Suppressor macrophage treated with lipopolysaccharide for 4 hours (primary cell): Measurements from ENCODE around the gene MYOF.
"Not testable (repeated sequence)": the region's sequence is repeated elsewhere in the genome, so short reads cannot be mapped to it uniquely, and the experiment has no call there.

Source experiments
- DNase-seq: peaks from one replicate; pipeline ENCODE4 v3.0.0-alpha.2; 2020

The MYOF gene

DNA sequence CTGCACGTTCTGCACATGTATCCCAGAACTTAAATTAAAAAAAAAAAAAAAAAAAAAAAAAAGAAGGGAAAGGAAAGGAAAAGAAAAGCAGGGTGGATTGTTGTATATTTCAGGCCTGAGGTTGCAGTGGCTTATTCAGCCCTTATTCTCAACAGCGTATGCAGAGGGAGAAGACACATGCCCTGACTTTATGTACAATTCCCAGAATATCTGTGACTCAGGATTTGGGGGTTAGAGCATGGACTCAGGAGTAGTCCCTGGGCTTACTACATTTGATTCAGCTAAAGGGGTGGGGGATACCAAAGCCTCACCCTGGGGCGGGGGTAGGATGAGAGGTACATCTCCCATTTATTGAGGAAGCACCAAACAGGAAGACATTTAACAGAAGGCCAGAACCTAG is 137.4 kb downstream of the MYOF start:
- no peak for DNase-seq

DNA sequence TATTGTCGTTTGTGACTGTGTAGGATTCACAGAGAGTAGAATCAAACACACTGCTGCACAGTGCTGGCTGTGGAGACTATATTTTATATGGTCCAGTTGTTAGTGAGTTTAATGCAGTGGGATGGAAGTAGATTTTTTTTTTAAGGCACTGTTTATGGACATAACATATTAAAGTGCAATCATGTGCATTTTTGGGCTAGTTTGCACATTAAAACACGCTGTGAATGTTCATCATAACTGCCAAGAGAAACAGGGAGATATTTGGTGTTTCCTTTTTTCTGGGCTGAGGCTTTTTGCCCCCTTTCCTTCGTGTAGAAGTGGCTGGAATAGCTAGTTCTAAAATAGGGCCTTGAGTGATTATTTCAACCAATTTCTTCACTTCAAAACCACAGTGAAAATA is 139.2 kb downstream of the MYOF start:
- DNase-seq: no peak

DNA sequence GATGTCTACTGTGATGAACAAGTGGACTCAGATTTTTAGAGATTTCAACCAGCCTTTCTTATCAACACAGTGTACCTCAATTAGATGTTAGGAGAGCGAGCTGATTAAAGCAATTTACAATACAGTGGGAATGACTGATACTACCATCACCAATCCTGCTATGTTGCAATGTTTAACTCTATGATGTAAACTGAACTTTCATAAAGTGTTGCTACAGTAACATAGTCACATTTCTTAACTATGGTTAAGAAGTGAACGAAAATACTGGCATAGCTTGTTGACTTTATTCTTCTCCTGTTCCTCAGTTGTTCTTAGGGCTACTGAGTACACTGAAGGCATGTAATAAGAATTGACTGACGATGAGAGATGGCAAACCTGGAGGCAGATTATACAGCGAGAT is 139.8 kb downstream of the MYOF start:
- DNase-seq: peak; percentile 20

DNA sequence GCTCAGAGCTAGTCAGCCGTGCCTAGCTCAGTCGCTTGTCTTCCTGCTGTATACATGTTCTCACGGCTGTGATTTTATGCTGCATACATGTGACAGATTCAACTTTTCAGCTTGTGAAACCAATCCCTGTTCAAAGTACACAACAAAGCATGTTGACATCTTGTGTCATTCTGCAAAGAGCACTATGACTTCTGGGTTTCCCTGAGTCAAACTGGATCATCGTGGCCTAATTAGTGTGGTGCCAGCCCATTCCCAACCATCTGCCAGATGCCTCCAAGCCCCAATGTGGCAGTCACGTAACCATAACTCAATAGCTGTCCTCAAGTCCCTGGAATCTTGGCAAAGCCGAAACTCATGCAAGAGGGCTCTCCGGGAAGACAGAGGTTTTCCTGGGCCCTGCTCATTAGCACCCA is 144.8 kb downstream of the MYOF start:
- no peak for DNase-seq

DNA sequence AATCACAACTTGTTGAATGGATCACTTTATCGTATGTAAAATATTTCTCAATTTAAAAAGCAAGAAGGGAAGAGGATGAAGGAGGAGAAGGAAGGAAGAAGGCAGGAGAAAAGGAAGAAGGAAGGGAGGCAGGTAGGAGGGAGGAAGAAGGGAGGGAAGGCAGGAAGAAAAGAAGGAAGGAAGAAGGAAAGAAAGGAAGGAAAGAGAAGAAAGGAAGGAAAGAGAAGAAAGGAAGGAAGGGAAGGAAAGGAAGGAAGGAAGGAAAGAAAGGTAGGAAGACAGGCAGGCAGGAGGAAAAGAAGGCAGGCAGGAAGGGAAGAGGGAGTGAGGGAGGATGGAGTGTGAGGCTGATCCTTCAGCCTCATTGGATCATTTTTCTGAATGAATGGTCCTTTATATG is 145.5 kb downstream of the MYOF start:
- no peak for DNase-seq

DNA sequence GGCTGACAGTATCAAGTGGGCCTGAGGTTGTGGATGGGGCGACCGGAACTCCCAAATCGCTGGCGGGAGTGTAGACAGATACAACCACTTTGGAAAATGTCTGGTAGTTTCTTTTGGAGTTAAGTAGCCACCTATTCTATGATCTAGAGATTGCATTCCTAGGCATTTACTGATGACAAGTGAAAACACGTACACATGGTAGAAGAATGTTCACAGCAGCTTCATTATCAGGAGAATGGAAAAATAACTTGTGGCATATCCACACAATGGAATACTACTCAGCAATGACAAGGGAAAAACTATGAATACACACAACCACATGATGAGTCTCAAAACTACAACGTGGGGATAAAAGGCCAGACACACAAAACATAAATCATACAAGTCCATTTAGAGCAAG is 146.0 kb downstream of the MYOF start:
- no peak for DNase-seq

DNA sequence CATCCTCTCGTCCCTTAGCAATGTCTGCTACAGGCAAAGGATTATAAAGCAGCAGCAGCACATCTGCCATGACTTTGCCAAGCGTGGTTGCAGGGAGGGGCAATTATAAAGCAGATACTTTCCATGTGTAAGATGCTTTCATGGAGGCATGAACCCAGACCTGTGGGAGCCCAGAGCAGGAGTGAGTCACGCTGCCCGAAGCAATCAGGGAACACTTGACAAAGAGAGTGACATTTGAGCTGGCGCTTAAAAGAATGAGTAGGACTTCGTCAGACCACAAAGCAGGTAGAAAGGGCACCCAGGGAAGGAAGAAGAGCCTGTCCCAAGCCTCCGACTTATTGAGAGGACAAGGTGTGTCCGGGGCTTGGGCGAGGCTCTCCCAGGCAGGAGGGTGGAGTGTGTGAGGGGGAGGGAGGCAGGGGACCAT is 147.2 kb downstream of the MYOF start:
- no peak for DNase-seq

DNA sequence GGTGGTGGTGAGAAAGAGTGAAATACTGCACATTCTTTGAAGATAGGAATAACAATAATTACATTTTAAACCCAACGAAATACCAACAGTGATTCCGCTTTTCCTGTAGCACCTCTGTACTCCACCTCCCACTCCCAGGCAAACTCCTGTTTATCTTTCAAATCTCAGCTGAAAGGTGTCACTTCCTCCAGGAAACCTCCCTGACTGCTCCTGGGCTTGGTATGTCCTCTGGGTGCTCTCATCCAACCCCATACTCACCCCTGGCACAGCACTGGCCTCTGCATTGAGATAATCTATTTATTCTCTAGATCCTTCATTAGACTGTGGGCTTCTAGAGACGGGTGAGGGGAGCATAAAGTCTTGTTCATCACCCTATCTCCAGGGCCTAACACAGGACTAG is 148.0 kb downstream of the MYOF start:
- DNase-seq: no peak

DNA sequence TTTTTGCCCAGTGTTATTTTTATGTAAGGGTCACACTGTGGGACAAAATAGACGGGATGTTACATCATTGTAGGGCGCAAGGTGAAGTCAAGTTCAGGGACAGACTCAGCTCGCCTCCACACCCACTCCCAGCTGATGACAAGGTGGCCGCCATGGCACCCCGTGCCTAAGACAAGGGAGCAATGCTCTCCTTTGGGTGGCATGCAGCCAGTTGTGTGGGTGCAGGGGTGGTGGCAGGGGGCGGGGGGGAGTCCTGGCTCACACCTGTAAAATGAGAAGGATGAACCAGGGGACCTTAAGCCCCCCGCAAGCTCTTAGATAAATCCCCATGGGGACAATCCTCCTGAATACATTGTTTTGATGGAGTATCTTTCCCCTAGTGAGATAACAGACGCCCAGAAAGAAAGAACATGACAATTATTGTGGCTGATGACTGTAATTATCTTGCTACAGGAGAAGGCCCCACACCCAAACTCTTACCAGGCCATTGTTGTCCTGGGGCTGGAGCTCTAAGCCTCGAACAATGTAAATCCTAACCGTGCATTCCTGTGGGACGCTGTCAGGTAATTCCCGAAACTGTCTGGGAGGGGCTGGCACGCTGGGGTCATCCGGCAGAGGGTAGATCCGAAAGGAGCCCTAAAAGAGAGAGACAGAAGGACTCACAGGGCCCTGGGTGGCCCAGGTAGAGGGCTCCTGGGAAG is 148.7 kb downstream of the MYOF start:
- no peak for DNase-seq

DNA sequence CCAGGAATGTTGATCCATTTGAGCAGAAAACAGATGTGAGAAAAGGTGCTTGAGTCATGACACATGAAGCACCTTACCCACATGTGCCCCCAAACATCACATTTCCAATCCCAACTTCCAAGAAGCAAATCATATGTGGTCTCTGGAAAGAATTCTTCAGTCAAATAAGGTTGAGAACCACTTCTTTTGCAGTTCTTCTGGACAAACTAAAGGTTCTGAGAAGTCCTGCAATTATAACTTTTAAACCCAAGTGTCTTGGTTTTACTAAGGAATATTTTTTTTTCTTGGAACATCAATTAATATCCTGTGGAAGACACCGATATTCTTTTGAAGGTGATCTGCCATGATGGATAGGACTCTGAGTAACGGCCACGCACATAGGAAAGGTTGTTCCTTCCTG is 151.3 kb downstream of the MYOF start:
- no peak for DNase-seq

DNA sequence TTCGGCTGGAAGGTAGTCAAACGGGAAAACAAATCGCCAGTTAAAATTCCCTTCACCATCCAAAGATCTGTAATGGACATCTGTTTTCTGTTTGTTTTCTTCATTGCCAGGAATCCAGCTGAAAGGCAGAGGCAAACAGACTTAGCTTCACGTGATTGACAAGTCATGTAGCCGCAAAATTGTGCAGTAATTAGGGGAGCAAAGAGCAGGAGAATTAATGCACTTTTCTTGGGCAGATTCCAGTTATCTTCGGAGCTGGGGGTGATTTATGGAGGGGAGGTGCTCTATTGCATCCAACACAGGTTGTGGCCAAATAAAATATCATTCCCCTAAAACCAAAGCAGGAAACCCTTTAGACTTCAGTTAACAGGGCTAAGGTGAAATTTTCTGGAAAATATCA is 162.2 kb downstream of the MYOF start:
- no peak for DNase-seq

DNA sequence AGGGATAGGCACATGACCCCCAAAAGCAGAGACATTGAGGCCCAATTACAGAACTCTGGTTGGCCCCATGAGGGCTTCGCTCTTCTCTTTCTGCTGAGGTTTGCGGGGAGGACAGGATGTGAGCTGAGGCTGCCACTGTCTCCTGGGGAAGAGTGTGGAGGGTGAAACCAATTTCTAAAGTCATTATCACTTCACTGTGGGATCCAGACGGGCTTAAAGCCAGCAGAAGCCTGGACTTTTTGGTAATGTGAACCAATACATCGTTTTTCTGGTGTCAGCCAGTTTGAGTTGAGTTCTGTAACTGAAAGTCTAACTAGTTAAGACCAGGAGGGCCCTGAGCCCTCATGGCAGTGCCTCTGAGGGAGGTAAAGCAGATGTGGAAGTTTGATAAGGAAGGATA is 163.0 kb downstream of the MYOF start:
- DNase-seq: no peak

DNA sequence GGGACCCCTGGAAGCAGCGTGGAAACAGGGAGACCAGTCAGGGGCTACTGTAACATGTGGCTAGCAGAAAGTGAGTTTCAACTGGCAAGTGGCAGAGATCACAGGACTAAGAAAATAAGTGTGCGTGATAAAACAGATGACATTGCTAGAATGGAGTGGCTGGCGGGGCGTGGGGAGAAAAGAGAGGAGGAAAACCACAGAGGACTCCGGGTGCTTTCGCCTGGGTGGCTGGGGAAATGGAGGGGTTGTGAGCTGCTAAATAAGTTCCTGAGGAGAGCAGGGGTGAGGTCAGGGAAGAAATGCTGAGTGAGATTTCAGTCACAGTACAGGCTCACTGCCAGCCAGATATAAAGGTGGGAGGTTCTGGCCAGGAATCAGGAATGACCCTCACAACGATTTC is 166.9 kb downstream of the MYOF start:
- DNase-seq: no peak

DNA sequence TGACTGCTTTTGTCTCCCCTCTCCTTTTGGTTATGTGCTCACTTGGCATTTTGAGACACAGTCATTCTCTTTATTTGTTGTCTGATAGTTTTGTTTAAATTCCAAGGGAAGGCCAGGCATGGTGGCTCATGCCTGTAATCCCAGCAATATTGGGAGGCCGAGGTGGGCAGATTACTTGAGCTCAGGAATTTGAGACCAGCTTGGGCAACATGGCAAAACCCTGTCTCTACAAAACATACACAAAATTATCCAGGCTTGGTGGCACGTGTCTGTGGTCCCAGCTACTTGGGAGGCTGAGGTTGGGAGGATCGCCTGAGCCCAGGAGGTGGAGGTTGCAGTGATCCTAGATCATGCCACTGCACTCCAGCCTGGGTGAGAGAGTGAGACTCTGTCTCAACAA is 167.5 kb downstream of the MYOF start:
- not testable (repeated sequence) for DNase-seq

DNA sequence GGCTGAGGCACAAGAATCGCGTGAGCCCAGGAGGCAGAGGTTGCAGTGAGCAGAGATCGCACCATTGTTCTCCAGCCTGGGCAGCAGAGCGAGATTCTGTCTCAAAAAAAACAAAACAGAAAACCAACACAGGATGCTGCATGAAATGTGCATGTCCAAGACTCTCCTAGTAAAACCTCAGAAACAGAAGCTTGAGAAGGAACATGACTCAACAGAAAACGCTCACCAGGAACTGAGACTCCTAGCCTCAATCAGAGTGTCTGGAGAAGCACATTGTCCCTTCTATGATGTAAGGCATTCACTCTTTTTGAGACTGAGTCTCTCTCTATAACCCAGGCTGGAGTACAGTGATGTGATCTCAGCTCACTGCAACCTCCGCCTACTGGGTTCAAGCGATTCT is 168.3 kb downstream of the MYOF start:
- DNase-seq: peak; percentile 30

DNA sequence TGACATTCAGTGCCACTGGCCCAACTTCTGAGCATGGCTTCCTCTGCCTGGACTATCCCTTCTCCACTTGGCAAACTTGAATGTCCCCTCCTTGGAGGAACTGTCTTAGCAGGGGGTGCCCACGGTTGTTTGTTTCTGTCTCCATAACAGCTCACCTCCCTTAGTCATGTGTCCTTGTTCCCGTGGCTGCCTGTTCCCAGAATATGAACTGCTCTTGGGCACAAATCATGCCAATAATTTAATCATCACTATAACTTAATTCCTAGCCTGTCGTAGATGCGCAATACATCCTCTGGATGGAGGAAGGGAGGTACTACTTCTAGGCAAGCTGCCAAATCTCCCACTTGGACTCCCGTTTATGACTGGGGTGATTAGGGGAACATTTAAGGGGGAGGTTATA is 173.1 kb downstream of the MYOF start:
- DNase-seq: no peak

DNA sequence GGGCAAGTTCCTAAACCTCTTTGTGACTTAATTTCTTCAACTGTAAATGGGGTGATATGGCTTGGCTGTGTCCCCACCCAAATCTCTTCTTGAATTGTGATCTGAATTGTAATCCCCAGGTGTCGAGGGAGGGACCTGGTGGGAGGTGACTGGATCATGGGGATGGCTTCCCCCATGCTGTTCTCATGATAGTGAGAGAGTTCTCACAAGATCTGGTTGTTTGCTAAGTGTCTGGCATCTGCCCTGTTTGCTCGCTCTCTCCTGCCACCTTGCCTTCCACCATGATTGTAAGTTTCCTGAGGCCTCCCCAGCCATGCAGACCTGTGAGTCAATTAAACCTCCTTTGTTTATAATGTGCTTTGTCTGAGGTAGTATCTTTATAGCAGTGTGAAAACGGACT is 177.0 kb downstream of the MYOF start:
- DNase-seq: no peak

DNA sequence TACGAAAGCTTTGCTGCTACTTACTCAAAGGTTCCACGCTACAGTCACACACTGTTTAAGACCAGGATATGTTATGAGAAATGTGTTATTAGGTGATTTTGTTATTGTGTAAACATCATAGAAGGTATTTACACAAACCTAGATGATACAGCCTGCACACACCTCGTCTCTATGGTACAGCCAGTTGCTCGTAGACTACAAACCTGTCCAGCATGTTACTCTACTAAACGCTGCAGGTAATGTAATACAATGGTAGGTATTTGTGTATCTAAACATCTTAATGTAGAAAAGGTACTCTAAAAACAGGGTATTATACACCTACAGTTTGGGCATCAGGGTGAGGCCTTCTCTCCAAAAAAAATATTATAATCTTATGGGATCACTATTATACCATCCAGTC is 181.2 kb downstream of the MYOF start:
- no peak for DNase-seq

DNA sequence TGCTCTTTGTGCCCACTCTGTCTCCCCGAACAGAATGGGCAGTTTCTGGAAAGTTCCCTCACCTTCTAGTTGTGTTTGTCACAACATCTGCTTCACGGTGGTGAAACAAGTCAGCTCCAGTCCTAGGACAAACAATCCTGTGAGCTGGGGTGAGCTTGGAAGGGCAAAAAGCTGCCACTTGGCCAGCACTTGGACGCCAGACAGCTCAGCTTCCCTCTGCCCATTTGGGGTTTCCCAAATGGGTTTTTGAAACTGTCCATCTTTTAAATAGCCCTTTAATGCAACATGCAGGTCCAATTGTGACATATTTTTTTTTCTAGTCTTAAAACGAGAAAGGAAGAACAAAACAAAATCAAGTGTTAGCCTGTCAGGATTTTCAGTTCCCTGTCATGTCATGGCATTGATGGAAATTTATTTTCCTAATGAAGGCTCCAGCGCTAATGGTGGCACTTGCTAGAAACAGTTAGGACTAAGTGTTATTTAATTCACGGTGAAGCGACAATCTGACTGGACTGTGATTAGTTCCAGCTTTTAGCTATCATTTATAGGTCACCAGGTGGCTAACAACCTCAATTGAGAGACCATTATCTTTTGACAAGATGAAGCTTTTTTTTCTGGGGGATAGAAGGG is 181.7 kb downstream of the MYOF start:
- DNase-seq: no peak

DNA sequence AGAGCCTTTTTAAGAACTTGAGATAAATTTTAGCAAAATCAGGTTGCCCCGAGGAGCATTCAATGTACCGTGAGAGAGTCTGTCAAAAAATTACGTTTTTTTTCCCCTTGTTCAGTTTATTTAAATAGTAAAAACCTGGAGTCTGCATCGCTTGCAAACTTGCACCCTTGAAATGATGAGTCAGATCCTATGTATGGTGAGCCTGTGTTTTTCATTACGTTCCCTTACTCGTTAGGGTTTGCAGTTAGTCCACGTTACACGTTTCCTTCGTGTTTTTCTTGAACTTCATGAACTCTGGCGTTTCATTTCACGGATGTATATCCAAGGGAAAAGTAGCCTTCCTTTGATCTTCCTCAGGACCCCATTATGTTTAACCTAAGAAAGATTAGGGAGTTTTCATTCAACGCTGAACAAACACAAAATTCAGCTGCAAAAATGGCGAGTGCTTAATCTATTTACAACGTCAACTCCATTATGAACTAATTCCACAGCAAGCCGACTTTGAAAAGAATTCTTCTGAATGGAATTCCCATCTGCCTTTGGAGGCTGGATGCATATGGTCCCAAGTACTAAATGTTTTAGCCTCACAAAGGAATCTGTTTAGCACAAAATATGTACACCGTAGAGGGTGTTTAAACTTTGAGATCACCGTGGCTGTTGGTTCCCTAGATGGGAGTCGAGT is 182.4 kb downstream of the MYOF start:
- DNase-seq: no peak

DNA sequence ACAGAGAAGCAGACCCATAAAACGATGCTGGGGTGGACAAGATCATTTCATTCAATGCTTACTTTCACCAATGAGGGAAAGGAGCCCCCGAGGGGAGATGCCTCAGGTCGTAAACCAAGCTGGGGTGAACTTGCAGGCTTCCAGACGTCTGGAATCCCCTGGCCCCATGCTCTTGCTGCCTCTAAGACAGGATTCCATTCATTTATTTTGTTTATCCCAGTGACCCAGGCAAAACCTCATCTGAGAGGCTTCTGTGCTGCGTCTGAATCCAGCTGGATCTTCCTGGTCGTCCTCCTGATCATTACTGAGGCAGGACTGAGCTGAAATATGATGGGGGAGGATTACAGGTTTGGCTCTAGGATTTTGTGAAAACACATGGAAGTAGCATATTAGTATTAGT is 182.9 kb downstream of the MYOF start:
- no peak for DNase-seq

DNA sequence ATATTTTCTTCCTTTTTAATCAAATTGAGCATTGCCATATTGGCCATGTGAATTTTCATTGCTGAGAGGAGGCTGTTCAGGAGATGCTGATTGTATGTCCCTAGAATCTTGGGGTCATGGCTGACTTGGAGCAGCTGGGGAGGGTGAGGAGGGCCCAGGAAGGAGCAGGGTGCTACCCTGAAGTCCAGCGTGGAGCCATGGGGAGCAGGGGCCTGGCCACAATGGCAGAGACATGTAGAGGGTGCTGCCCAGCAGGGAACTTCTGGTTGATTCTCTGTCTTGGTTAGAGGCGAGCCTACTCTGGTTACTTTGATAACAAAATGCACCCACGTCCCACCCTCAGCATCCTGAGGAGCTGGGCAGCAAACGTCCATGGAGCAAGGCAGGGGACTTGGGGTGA is 186.0 kb downstream of the MYOF start:
- no peak for DNase-seq

DNA sequence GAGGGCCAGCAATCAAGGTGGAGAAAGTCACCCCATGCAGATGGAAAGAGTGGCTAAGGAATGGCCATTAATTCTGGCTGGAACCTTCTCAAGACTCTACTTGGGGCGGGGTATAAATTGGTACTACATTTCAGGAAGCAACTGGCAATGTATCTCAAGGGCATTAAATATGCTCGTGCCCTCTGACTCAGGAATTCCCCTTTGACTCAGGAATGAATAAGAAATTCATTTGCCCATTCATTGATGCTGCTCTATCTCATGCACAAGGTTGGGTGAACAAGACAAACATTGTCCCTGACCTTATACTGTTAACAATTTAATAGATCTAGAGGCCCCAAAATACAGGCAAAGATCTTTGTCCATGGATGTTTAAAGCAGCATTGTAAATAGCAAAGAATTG is 188.1 kb downstream of the MYOF start:
- peak; percentile 60 for DNase-seq

DNA sequence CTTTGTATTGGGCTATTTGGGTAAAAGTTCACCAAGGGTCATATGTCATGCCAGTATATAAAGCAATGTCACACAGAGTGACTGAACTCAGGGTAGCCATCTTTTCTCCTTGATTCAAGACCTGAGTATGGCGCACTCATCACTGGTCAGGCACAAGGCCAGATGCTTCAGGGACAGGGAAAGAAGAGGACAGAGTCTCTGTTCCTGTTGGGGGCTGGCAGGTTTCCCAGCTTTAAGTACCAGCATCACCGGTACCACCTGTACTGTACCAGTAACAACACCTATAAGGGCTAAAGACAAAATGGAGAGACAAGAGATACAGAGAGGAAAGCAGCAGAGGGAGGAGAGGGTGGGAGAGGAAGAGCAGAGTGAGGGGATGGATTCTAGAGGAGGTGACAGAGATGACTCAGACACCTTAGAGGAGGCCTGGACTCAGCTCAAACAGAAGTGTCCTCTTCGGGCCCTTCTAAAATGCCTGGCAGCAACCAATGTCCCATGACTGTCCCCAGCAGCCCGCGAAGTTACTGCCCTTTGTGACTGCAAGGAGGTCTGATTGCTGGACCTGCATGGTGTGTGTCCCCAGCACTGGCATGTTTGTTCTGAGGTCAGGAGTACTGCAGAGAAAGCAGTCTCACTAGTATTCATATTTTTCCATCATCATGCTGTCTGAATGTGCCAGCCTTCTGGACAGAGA is 191.3 kb downstream of the MYOF start:
- DNase-seq: no peak
